ENCODE results near the gene CTSH. TPM values are rescaled to one million over a fixed set of nuclear protein-coding genes. Genes with fewer than 3 reads are reported as not detected.
A peak's percentile ranks its signal among the peaks of the same experiment; 100 is the strongest.

Gene CTSH
- total and polyA plus RNA-seq, 2 of the 13 experiments (the other 11 are each of a cell fraction or from before 2014, with no cell fraction given), result 265 to 653 TPM

- TF ChIP-seq KIAA2018 (CRISPR knock-in tag; IDR thresholded peaks at IDR 0.05; ENCODE audit: borderline replicate concordance), result no peak
- TF ChIP-seq PHF8 (CRISPR knock-in tag; IDR thresholded peaks at IDR 0.05), result no peak
- no peak for TF ChIP-seq ZNF576 (CRISPR knock-in tag; IDR thresholded peaks at IDR 0.05)
- TF ChIP-seq ZSCAN25 (CRISPR knock-in tag; IDR thresholded peaks at IDR 0.05), result 0 out of 2 replicates have a peak, but pooled peaks have one; percentile 14
- TF ChIP-seq MEIS2 (CRISPR knock-in tag; IDR thresholded peaks at IDR 0.05), result 0 out of 2 replicates have a peak, but pooled peaks have one; percentile 18
- 0 out of 2 replicates have a peak, but pooled peaks have one; percentile 25 for TF ChIP-seq NCOA2 (CRISPR knock-in tag; IDR thresholded peaks at IDR 0.05)
- peak; percentile 87 for TF ChIP-seq FOXP4 (CRISPR knock-in tag; IDR thresholded peaks at IDR 0.05)
- TF ChIP-seq ARNT2 (CRISPR knock-in tag; IDR thresholded peaks at IDR 0.05; ENCODE audit: low read depth), result no peak
- TF ChIP-seq GATA4 (IDR thresholded peaks at IDR 0.05; ENCODE audit: borderline replicate concordance, low read depth), result 0 out of 2 replicates have a peak, but pooled peaks have one; percentile 24
- TF ChIP-seq ZNF614 (CRISPR knock-in tag; IDR thresholded peaks at IDR 0.05; ENCODE audit: borderline replicate concordance), result peak; percentile 62; the same call in 1 of the 2 replicates
- peak; percentile 93 for TF ChIP-seq GFI1 (CRISPR knock-in tag; IDR thresholded peaks at IDR 0.05; ENCODE audit: borderline replicate concordance)
- TF ChIP-seq FOXA3 (CRISPR knock-in tag; IDR thresholded peaks at IDR 0.05), result peak; percentile 91
- 0 out of 2 replicates have a peak, but pooled peaks have one; percentile 18 for TF ChIP-seq THAP11 (CRISPR knock-in tag; IDR thresholded peaks at IDR 0.05)
- TF ChIP-seq ZNF503 (CRISPR knock-in tag; IDR thresholded peaks at IDR 0.05), result peak; percentile 33; the same call in 1 of the 2 replicates
- peak; percentile 41; the same call in 1 of the 2 replicates for TF ChIP-seq CEBPB (IDR thresholded peaks at IDR 0.05; ENCODE audit: borderline replicate concordance, low read depth, low read length)
- peak; percentile 85 for TF ChIP-seq HMG20B (CRISPR knock-in tag; conservative IDR thresholded peaks at IDR 0.05)
- no peak; the same call in 1 of the 2 replicates for TF ChIP-seq HMG20A (CRISPR knock-in tag; IDR thresholded peaks at IDR 0.05; ENCODE audit: borderline replicate concordance)
These were observed 7.0 kb upstream of the CTSH start (continued) for GRCh38 chr15:78951841-78952238.
